GM19372 (cell line): Measurements from ENCODE around the gene WDR62.

Source experiments
- ATAC-seq: cut with Tn5 transposase; IDR thresholded peaks from one replicate; pipeline ENCODE4 v1.9.1; 2021; ENCODE audit warnings: mild to moderate bottlenecking, low read depth, moderate library complexity; ENCODE audit not compliant: unreplicated experiment

WDR62 gene

DNA sequence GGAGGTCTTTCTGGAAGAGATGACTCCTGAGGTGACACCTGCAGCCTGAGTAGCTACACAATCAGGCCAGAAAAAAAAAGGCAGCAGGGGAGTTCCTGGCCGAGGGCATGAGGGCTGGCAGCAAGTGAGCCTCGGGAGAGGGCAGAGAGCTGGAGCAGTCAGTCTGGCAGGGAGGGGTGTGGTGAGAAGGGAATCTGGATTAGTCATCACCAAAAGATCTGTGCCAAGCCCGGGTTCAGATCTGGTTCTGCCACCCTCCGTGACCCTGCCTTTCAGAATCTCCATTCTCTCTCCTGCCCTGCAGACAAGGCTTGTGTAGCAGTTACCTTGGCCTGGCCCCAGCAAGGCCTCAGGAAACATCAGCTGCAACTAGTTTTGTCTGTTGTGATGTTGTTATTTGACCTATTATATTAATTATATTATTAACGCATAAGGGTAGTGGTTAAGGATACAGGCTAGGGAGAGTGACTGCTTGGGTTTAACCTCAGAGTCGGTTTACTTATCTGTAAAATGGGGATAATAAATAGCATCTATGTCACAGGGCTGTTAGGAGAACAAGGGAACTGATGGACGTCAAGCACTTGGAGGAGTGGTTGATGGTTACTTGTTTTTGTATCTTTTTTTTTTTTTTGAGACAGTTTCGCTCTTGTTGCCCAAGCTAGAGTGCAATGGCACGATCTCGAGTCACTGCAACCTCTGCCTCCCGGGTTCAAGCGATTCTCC lies 82.4 kb downstream of the WDR62 start:
- no peak for ATAC-seq

DNA sequence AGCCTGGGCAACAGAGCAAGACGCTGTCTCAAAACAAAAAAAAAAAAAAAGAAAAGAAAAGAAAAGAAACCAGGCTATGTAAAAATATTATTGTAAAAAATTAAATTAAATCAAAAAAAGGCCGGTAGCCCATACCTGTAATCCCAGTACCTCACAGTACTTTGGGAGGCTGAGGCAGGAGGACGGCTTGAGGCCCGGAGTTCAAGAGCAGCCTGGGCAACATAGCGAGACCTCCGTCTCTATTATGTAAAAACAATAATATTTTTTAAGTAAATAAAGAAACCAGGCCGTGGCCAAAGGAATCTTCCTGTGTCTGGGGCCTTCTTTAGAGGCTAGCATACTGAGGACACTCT lies 84.4 kb downstream of the WDR62 start:
- ATAC-seq, result no peak

DNA sequence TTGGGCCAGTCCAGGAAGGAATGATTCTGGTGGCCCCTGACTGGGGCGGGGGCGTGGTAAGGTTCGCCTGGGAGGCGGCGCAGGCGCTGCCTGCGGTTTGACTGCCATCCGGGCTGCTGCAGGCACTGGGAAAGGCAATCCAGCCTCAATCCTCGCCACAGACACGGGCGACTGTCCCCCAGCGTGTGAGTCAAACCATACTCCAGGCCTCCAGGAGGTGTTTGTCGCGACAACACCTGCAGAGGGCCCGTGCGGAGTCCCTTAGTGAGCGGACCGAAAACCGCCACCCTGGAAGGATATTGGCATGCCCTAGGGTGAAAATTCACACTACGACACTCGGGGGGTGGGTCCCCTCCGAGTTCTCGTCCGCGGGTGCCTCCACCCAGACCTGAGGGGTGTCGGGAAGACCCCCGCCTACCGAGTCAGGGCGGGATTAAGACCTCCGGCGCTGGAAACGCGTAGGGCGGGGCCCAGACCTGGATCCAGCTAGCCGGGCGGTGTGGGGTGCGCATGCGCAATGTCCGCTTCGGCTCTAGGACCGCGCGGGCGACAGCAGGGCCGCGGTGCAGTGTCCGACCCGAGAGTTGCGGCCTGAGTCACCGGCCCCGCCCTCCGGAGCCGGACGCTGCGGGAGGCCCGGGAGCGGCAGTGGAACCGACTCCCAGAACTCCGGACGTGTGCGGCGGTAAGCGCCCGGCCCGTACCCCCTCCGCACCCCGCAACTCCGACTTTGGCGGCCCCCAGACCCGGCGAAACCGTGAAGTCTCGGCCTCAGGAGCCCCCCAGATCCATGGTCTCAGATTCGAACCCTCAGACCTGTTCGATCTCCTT lies 85.0 kb downstream of the WDR62 start, which contains the start of gene CAPNS1:
Gene CAPNS1 (plus strand): TSS at position 594 of the 831 bp plus-strand sequence. CDS start 946 bp downstream, outside the sequence.
- peak; percentile 84 for ATAC-seq

DNA sequence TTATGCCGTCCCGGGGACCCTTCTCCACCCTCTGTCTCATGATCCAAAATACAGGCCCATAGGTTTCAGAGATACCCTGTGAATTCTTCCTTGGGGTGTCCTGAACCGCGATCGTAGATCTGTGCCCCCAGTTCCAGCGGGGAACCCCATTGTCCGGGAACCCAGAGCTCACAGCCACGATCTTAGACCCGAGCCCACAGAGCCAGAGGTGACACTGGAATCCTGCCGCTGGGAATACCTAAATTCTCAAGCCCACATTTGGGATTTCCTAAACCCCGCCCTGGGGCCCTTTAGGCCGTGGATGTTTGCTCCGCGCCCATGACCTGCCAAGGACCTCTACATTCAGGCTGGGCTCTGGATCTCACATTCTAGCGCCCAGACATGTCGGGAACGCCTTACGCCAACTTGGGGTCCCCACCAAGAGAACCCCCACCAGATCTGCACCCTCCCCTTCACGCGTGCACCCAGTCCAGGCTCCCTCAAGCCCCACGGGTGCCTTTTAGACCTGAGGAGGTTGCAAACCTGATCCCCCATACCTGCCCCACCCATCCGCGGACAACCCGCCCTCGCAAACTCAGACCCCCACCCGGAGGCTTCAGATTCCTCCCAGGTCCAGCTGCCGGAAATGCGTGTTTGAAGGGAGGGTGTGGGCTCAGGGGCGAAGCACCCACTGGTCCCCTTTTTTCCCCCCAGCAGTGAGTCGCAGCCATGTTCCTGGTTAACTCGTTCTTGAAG lies 85.8 kb downstream of the WDR62 start:
- no peak for ATAC-seq

DNA sequence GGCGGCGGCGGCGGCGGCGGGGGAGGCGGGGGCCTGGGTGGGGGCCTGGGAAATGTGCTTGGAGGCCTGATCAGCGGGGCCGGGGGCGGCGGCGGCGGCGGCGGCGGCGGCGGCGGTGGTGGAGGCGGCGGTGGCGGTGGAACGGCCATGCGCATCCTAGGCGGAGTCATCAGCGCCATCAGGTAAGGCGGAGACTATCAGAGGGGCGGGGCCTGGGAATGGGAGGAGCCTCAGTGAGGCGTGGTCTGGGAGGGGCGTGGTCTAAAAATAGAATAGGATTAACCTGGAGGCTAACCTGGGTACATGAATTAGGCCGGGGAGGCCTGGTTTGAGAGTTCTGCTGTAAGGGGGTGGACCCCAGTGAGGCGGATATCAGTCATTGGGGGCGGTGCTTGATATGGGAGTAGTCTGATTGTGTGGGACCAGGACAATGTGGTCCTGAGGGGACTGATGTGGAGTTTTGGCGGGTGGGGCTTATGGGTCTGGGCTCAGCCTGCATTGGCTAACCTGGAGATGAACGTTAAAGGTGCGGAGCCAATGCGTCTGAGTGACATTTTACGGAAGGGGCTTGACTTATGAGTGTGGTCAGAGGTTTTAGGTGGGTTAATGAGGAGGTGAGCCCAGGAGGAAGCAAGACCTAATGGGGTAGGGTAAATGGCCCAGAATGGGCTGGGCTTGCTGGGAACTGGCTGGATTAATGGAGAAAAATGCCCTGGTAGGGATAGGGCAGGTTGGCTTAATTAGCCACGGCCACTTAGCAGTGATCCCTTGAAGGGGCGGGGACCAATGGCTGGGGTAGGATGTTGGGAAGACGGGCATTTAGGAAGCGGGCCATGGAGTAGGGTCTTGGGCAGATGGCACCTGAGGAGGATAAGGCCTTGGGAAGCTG lies 86.6 kb downstream of the WDR62 start:
- no peak for ATAC-seq

DNA sequence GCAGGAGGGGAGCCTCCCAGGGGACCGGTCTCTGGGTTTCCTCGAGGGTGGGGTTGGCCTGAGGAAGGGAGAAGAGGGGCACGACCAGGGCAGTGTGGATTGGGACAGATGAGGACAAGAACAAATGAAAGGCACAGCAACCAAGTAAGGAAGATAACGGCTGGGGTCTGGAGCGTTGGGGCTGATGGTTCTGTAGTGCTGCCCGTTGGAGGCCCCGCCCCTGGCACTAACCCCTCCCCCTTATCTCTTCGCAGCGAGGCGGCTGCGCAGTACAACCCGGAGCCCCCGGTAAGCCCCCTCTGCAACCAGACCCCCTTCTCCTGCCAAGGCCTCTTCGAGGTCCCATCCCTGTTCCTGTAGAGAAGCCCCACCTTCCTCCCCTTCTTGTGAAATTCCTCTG lies 87.3 kb downstream of the WDR62 start:
- no peak for ATAC-seq

DNA sequence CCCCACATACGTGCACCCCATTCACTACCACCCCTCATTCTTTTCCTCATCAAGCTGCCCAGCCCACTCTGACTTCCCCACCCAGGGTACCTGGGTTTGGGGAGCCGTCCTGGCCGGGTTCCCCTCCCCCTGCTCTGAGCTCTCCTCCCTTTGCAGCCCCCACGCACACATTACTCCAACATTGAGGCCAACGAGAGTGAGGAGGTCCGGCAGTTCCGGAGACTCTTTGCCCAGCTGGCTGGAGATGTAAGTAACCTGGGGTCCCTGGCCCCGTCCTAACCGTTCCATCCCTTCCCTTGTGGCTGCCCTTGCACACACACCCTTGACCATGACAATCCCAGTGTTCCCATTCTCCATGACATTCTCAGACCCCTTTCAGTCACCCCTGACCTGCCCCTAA lies 87.8 kb downstream of the WDR62 start:
- no peak for ATAC-seq

DNA sequence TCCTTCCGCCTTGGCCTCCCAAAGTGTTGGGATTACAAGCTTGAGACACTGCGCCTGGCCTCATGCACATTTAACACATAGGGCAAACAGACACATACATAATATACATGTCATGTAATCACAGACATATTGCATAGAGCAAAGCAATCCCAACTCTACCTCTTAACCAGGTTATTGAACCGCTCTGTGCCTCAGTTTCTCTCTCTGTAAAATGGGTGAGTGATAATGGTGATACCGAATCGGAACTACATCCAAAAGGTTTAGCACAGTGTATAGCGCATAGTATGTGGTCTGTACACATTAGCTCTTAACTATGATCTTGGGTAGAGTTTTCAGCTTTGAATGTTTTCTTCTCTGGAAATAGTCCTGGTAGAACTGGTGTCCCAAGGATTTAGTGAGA lies 89.9 kb downstream of the WDR62 start:
- ATAC-seq, result no peak

DNA sequence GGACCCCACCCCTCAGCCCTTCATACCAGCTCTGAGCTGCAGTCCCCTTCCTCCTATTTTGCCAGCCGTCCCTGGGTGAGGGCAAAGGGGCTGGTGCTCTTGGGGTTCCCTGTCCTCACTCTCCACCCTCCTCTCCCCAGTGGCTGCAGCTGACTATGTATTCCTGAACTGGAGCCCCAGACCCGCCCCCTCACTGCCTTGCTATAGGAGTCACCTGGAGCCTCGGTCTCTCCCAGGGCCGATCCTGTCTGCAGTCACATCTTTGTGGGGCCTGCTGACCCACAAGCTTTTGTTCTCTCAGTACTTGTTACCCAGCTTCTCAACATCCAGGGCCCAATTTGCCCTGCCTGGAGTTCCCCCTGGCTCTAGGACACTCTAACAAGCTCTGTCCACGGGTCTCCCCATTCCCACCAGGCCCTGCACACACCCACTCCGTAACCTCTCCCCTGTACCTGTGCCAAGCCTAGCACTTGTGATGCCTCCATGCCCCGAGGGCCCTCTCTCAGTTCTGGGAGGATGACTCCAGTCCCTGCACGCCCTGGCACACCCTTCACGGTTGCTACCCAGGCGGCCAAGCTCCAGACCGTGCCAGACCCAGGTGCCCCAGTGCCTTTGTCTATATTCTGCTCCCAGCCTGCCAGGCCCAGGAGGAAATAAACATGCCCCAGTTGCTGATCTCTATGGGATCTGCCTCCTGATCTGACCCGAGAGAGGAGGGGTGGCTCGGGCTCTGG lies 95.1 kb downstream of the WDR62 start:
- ATAC-seq, result no peak

DNA sequence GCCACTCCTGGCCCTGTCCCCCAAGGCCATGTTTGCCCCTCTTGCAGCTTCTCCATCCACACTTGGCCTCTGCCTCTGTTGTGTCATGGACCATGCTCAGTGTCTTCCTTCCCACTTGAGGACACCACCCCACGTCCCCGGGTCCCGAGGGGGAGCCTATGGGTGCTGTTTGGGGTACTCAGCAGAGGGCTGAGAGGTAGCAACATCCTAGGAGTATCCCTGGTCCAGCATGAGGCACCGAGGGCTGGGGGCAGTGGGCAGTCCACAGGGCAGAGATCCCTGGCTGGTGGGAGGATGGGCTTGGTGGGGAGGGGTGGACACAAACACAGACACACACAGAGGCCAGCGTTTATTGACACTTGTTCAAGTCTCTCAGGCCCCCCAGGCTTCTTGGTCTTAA lies 95.9 kb downstream of the WDR62 start:
- no peak for ATAC-seq

DNA sequence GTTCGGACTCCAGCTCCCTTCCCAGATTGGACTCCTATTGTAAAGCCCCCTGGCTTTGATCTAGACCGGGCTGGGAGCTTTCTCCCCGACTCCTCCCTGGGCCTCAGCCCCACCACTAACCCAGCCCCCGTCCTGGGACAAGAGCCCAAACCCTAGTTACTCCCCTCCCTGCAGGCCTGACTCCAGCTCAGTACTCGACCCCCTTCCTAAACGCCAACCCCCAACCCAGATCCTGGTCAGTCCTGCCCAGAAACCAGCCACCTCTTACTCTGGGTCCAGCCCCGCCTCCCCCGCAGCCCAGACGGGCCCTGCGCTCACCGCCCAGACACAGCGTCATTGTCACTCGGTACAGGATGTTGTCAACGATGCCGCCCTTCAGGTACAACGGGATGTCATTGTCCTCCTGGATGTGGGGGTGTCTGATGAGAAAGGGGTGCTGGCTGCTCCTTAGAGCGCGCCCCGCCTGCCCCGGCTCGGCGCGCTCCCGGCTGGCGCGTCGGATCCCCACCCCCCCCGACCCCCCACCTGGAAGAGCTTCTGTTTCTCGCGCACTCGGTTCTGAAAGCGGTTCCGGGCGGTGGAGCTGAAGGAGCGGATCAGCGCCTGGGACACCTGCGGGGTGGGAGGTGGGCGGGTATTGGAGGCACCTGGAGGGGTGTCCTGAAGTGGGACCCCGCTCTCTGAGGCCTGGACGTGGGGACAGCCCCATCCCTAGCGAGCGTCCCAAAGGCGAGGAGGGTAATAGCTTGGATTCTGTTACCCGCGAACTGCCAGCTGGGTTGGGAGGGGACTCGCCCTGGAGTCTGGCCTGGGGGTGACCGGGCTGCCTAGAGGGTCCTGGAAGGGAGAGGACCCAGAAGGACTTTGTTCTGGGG lies 96.7 kb downstream of the WDR62 start:
- ATAC-seq, result no peak

DNA sequence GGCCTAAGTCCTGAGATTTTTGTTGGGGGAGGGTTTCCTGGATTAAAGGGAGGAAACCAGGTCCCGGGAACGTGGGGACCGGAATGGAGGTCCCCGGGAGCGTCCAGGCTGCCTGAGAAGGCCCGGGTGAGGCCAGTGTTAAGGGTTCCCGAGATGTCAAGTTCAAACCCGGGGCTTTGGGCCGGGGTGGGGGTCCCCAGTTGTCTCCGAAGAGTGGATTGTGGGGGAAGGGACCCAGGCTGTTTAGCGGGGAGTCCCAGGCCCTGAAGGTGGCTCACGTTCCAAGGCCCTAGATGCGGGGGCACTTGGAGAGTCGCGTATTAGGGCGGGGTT lies 97.3 kb downstream of the WDR62 start:
- no peak for ATAC-seq

DNA sequence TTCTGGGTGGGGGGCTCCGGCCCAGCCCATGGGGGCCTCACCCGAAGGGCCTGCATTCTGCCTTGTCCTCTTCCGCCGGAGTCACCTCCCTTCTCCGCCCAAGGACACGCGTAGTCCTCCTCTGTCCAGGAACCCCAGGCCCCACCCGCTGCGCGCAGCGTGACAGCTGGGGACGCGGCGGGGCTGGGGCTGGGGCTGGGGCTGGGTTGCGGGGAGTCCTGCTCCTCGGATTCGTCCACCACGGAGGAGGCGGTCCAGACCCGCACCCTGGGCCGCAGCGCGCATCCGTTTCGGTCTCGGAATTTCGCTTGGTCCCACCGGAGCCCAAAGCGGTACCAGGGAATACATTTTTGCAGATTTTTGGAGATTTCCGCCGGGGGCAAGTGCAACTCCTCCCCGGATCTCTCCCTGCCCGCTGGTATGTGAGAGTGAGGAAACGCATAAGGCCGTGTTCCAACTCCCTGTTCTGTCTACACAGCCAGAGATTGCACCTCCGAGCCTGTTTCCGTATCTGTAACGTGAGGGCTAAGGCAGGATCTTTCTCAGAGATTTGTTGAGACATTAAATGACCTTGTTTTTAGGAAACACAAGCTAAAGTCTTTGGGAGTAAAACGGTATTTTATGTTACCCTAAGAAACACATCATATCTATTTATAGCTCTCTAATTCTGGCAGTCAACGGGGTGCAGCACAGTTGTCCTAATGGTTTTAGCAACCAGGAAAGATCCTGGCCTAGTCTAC lies 97.8 kb downstream of the WDR62 start, which contains the start of gene COX7A1:
Gene COX7A1 (minus strand): TSS at position 96 of the 740 bp plus-strand sequence. CDS start 40 bp downstream, at position 56.
- no peak for ATAC-seq

DNA sequence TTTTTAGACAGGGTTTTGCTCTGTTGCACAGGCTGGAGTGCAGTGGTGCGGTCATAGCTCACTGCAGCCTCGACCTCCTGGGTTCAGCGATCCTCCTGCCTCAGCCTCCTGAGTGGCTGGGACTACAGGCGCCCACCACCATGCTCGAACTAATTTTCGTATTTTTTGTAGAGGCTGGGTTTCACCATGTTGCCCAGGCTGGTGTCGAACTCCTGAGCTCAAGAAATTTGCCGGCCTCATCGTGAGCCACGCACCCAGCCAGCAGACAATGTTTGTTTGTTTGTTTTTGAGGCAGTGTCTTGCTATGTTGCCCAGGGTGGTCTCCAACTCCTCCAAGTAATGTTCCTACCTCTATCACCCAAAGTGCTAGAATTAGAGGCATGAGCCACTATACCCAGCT lies 98.4 kb downstream of the WDR62 start:
- ATAC-seq, result no peak
